HG03460 (cell line): ENCODE data around the gene KDM5B.
"Not testable (repeated sequence)": the region's sequence is repeated elsewhere in the genome, so short reads cannot be mapped to it uniquely, and the experiment has no call there.

Experiments
- ATAC-seq: cut with Tn5 transposase; IDR thresholded peaks from one replicate; pipeline ENCODE4 v1.9.1; 2021; ENCODE audit not compliant: unreplicated experiment

Gene KDM5B

GRCh38 chr1:202815120-202815519 is 6.9 kb upstream of the KDM5B start:
- no peak for ATAC-seq

GRCh38 chr1:202812176-202813026 is 4.2 kb upstream of the KDM5B start:
- ATAC-seq: no peak

GRCh38 chr1:202811296-202812175 is 3.3 kb upstream of the KDM5B start:
- peak; percentile 21 for ATAC-seq

- ATAC-seq: peak; percentile 77
These were observed 2.5 kb upstream of the KDM5B start, which contains the start of gene PCAT6 for GRCh38 chr1:202810615-202811295. TSS of gene PCAT6 (plus strand) at chr1:202810954.

DNA sequence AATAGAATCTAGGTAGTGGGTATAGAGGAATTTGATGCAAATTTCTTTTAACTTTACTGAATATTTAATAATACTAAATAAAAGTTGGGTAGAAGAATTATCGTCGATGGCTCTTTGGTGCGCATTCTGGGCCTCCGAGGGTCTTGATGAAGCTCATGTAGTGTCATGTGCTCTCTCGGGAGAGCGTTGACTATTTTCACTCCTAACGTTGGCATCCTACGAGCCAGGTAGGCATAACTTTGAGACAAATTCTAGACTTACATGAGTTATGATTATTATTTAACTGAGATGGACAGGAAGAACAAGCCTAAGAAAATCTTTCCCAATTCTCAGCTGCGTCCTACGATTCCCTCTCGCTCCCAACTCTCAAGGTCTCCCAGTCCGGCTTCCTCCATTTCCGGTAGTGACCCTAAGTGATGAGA is 2.0 kb upstream of the KDM5B start:
- no peak for ATAC-seq

DNA sequence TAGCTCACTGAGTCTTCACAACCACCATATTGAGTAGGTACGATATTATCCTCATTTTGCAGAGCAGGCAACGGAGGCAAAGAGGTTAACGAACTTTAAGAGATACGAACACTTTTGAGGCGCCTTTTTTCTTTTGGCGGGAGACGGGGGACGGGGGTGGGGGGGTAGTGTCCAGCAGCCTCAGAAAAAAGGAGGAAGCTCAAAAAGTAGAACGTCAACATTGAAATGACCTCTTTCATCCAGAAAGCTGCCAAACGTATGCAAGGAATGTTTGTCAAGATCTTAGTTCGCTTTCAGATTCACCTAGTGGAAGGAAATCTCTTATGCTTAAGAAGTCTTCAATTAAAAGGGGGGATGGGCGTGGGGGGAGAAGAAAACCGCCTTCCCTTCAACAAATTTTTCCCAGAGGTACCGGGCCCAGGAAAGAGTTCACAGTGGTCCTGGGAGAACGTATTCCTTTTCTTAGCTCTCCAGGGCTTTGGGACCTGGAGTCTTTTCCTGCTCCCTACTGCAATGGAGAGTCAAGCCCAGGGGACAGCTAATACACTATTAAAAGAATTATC is 1.5 kb upstream of the KDM5B start:
- ATAC-seq: no peak

- no peak for ATAC-seq
These were observed 733 bp downstream of the KDM5B start for GRCh38 chr1:202807451-202807925.

DNA sequence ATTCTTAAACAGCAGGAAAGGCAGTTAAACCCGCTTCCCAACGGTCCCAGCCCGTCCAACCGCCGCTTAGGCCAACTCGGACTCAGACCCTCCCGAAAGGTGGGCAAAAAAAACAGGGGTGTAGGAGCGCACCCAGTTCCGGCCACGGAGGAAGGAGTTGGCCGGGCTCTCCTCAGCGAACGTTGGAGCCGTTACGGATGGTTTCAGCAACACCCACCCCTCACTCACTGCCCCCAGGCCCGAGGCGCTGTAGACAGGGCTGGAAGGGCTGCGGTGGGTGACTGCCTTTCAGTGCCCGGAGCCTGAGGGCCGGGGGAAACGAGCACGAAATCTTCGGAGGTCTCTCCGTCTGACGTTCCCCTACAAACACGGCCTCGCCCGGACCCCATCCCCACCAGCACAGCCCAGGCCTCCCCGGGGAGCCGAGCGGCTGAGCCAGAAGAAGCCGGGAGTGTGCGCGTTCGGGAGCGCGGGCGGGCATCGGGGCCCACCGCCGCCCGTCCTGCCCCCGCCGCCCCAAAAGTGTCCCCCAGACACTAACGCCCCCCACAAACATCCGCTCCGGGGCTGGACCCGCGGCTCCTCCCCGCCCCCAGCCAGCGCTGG is 1.3 kb downstream of the KDM5B start:
- ATAC-seq: no peak

- no peak for ATAC-seq
These were observed 2.1 kb downstream of the KDM5B start for GRCh38 chr1:202805886-202806844.

DNA sequence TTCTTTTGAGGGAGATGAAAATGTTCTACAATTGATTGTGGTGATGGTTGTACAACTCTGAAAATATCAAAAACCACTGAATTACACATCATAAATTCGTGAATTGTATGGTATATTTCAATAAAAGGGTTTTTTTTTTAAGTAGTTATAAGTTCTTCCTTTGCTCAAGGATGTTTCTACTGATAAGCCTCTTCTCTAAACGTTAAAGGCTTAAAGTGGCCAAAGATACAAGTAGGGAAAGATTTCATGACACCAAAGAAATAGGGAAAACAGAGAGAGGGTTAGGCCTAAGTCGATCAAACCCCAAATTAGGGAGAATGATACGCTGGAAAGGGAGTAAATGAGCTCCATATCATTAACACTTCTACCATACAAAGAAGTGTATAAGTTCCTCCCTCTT is 4.1 kb downstream of the KDM5B start:
- ATAC-seq: no peak

DNA sequence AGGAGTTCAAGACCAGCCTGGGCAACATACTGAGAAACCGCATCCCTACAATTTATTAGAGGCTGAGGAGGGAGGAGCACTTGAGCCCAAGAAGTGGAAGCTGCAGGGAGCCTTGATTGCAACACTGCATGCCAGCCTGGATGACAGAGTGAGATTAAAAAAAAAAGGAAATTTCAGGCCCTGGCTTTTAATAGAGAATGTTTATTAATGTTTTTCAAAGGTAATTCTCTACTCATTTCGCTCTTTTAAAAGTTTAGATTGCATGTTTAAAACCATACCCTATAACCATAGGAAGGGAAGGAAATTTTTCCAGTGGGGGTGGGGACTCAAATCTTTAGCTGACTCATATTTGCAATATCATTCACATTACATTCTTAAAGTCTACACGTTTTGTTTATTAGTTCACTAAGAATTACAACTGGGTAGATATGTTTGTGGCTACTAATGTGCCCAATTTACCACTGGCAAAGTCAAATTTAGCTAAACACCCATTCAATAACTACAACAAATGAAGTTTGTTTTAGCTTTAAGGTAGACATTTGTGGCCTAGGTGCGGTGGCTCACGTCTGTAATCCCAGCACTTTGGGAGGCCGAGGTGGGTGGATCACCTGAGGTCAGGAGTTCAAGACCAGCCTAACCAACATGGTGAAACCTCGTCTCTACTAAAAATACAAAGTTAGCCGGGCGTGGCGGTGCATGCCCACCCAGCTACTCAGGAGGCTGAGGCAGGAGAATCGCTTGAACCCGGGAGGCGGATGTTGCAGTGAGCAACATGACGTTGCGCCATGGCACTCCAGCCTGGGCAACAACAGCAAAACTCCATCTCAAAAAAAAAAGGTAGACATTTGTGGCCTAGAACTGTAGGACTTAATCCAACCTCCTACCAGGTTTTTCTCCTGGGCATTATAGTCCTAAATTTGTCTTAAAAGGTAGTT is 5.0 kb downstream of the KDM5B start:
- ATAC-seq: no peak

DNA sequence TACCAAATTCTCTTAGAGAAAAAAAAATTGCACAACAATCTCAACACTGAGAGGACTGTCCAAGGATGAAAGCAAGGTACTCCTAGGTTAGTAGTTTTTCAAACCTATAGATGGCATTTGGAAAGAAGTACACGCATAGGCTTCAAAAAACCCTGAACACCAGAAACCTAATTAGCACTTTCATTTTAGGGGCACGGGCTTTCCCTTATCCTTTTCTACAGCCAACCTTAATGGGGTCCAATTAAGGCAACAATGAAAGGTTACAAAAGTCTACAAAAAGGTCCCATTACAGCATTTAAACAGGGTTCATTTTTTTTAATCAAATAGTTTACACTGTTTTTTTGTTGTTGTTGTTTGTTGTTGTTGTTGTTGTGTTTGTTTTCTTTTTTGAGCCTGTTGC is 6.2 kb downstream of the KDM5B start:
- ATAC-seq: no peak

- ATAC-seq: no peak
These were observed 7.0 kb downstream of the KDM5B start for GRCh38 chr1:202801175-202801574.

DNA sequence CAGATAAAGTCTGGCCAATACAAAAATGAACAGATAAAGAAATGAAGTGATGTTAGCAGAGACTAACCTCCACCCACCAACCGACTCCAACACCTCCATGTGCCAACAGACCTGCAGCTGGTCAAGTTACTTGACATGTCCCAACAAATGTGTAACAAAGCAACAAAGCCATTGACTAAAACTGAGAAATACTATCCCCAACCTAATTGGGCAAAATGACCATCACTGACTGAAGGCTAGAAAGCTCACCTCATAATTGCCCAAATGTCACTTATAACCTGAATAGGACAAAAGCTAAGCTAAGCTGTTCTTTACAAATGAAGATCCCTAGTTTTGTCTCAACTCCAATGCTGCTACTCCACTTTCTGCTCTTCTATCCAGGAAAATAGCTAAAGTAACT is 7.5 kb downstream of the KDM5B start:
- no peak for ATAC-seq

- ATAC-seq: no peak
These were observed 9.4 kb downstream of the KDM5B start for GRCh38 chr1:202798792-202799331.

GRCh38 chr1:202798260-202798659 is 10.0 kb downstream of the KDM5B start:
- ATAC-seq: no peak

GRCh38 chr1:202796670-202797069 is 11.6 kb downstream of the KDM5B start:
- no peak for ATAC-seq

DNA sequence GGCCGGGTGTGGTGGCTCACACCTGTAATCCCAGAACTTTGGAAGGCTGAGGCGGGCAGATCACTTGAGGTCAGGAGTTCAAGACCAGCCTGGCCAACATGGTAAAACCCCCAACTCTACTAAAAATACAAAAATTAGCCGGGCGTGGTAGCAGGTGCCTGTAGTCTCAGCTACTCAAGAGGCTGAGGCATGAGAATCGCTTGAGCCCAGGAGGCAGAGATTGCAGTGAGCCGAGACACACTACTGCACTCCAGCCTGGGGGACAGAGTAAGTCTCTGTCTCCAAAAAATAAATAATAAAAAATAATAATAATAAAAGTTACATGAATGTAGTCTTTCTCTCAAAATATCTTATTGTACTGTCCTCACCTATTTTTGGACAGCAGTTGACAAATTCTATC is 13.3 kb downstream of the KDM5B start:
- ATAC-seq: not testable (repeated sequence)
